Tracheal epithelial cell (primary cell): Measurements from ENCODE around the gene GOLGA6D. TPM values are rescaled to one million over a fixed set of nuclear protein-coding genes. Genes with fewer than 3 reads are reported as not detected.

Experiments
- total RNA-seq: library from RNA; depleted of rRNA; stranded (reverse); fragments of >200 nt; gene quantifications from 2 replicates; pipeline ENCODE4 v1.2.1, GENCODE V29; 2014

The GOLGA6D gene, protein sequence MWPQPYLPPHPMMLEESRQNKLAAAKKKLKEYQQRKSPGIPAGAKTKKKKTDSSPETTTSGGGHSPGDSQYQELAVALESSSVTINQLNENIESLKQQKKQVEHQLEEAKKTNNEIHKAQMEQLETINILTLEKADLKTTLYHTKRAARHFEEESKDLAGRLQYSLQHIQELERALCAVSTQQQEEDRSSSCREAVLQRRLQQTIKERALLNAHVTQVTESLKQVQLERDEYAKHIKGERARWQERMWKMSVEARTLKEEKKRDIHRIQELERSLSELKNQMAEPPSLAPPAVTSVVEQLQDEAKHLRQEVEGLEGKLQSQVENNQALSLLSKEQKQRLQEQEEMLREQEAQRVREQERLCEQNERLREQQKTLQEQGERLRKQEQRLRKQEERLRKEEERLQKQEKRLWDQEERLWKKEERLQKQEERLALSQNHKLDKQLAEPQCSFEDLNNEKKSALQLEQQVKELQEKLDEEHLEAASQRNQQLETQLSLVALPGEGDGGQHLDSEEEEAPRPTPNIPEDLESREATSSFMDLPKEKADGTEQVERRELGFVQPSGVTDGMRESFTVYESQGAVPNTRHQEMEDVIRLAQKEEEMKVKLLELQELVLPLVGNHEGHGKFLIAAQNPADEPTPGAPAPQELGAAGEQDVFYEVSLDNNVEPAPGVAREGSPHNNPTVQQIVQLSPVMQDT
- not detected in 2 replicates for total RNA-seq

DNA sequence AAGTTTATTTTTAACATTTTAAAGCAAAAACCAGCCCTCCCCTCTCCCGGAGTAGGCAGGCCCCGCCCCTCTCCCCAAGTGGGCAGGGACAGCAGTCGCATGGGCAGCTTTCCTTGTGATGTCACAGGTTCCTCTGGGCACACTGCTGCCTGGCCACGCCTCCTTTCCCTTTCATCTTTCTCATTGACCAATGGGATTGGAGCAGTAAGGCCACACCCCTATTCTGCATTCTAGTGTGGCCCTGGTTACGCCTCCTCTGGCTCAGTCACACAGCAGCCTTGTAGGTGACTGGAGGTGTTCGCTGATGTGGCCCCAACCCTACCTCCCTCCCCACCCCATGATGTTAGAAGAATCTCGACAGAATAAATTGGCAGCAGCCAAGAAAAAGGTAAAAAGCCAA is at the start of gene GOLGA6D:
Gene GOLGA6D, plus strand, starts transcription at position 264 of the 400 bp plus-strand sequence. Its CDS starts 41 bp downstream, at position 305.

DNA sequence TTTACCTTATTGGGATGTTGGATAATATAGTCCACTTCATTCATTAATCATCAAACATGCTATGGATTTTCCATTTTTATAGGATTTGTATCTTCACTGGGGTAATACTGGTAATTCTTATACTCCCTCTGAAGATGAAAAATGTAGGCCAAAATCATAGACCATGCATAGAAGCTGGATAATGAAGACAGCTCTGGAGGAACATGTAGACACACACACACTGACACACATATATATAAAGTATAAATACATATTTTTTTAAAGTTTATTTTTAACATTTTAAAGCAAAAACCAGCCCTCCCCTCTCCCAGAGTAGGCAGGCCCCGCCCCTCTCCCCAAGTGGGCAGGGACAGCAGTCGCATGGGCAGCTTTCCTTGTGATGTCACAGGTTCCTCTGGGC is 24.6 kb upstream of the GOLGA6D start, which contains the start of gene GOLGA6C:
Gene GOLGA6C, plus strand, starts transcription at position 301 of the 400 bp plus-strand sequence. CDS start 265 bp downstream, outside the sequence.

DNA sequence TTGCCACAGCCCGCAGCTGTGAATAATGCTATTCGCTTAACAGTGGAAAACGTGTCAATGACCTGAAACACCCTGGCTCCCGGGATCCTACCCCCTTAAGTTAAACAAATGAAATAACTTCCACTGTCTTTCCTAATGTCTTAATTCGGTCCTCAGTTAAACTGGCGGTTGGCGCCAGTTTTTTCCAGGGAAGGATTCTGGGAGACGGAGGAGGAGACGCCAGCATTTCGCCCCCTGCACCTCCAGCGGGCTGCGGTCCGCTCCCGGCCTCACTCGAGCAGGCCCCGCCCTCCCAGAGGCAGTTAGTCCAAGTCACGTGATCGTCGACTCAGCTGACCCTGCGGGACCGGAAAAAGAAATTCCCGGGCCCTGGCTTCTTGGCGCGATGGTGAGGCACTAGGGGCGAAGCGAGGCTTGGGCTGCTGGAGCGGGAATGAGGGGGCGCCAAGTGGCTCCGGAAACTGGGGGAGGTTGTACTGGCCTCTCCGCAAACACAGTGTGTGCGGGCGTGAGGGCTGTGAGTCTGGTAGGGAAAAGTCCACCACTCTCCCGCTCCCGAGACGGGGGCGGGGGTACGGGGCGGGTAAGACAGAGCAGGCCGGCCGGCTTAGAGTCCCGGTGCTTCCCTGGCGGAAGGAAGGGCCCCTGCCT is 53.2 kb downstream of the GOLGA6D start, which contains the start of gene COMMD4:
Gene COMMD4, plus strand, starts transcription at position 359 of the 651 bp plus-strand sequence. Its CDS starts 27 bp downstream, at position 386.

Other genes starting within 250 kb of the GOLGA6D start
- gene C15orf39, start 81.0 kb upstream of the GOLGA6D start, total RNA-seq, result 2.6 and 5.1 TPM in 2 replicates
- not detected in 2 replicates for gene GOLGA6C, start 24.5 kb upstream of the GOLGA6D start, total RNA-seq
- gene COMMD4, start 53.2 kb downstream of the GOLGA6D start, total RNA-seq, result 36.7 and 45.5 TPM in 2 replicates
- 10.4 and 13.7 TPM in 2 replicates for gene NEIL1, start 64.2 kb downstream of the GOLGA6D start, total RNA-seq
- 77.8 and 89.3 TPM in 2 replicates for gene MAN2C1, start 85.8 kb downstream of the GOLGA6D start, total RNA-seq
- gene SIN3A, start 168.9 kb downstream of the GOLGA6D start, total RNA-seq, result 19.8 and 25.2 TPM in 2 replicates